ENCODE measurements around the gene DLGAP1.
A peak's percentile ranks its signal among the peaks of the same experiment; 100 is the strongest.
"Not testable (repeated sequence)": the region's sequence is repeated elsewhere in the genome, so short reads cannot be mapped to it uniquely, and the experiment has no call there.

Gene DLGAP1

DNA sequence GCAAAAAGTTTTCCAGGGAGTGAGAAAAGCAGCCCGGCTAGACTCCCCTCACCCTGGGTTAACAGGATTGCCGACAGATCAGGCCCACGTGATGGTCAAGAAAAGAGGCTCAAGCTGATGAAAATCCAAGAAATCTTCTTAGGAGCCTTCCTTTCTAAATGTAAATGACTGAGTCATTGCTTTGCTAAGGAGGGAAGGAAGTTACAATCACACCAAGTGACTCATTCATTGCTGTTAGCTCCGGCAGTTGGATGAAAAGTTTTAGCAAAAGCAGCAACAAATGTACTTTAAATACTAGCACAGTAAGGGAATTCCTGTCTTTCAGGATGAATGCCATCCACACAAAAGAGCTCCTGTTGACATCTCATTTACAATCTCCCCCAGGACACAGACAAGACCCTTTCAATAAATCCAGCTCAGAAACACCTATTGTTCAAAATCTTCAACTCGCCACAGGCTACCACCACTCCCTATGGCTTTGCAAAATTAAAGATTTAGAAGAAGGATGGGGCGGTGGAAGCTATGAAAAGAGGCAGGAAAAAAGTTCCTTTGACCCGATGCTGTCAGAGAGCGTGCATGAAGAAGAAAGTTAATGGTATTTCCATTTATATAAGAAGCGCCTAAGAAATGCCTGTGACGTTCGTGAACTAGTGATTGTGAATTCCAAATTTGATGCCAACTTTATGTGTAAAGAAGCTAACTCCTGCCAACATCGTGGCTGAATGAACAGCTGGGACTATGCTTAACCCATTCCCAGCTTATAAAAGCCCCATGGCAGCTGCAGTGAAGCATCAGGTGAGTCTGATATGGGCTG, 851.5 kb downstream of the DLGAP1 start:
- DNase-seq (ENCODE audit: low spot score): peak; percentile 66

DNA sequence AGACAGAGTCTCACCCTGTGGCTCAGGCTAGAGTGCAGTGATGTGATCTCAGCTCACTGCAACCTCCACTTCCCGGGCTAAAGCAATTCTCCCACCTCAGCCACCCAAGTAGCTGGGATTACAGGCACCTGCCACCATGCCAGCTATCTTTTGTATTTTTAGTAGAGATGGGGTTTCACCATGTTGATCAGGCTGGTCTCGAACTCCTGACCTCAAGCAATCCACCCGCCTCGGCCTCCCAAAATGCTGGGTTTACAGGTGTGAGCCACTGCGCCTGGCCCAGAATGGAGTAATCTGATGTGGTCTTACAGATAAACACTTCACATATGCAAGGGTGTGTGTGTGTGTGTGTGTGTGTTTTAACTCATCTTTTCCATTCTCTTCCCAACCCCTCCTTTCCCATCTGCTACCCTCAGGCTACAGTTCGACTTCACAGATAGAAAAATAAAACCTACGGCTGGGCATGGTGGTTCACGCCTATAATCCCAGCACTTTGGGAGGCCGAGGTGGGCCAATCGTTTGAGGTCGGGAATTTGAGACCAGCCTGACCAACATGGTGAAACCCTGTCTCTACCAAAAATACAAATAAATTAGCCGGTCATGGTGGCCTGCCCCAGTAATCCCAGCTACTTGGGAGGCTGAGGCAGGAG, 853.9 kb downstream of the DLGAP1 start:
- DNase-seq (ENCODE audit: low spot score): not testable (repeated sequence)

DNA sequence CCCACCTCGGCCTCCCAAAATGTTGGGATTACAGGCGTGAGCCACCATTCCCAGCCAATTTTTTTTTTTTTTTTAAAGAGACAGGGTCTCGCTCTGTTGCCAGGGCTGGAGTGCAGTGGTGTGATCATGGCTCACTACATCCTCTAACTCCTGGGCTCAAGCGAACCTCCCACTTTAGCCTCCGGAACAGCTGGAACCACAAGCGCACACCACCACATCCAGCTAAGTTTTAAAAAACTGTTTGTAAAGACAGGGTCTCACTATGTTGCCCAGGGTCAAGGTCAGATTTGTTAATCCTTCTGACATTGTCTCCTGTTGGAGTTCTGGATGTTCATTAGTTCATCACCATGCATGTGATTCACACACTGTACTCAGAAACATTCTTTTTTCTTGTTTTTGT, 855.2 kb downstream of the DLGAP1 start:
- no peak for DNase-seq (ENCODE audit: low spot score)

DNA sequence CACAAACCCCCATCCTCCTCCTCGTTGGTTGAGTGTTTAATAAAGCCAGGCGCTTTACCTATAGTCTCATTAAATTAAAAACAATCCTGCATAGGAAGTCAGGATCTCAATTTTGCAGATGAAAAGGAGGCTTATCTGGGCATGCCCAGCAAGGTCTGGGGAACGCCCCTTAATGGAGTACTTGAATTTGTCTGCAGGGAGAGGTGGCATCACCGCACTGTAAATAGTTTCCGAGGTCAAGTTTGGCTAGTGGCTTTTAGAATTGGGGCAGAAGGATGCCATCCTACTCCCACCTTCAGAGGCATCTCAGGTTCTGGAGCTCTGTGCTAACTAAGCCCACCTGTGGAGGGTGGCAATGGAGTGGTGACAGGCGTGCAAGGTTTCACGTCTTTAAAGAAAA, 855.9 kb downstream of the DLGAP1 start:
- no peak for DNase-seq (ENCODE audit: low spot score)

DNA sequence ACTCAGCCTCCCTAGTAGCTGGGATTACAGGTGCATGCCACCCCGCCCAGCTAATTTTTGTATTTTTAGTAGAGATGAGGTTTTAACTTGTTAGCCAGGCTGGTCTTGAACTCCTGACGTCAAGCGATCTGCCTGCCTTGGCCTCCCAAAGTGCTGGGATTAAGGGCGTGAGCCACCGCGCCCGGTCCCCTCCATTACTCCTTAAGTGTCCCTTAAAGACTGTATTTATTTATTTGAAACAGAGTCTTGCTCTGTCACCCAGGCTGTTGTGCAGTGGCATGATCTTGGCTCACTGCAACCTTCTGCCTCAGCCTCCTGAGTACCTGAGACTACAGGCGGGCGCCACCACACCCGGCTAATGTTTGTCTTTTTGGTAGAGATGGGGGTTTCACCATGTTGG, 856.5 kb downstream of the DLGAP1 start:
- no peak for DNase-seq (ENCODE audit: low spot score)

DNA sequence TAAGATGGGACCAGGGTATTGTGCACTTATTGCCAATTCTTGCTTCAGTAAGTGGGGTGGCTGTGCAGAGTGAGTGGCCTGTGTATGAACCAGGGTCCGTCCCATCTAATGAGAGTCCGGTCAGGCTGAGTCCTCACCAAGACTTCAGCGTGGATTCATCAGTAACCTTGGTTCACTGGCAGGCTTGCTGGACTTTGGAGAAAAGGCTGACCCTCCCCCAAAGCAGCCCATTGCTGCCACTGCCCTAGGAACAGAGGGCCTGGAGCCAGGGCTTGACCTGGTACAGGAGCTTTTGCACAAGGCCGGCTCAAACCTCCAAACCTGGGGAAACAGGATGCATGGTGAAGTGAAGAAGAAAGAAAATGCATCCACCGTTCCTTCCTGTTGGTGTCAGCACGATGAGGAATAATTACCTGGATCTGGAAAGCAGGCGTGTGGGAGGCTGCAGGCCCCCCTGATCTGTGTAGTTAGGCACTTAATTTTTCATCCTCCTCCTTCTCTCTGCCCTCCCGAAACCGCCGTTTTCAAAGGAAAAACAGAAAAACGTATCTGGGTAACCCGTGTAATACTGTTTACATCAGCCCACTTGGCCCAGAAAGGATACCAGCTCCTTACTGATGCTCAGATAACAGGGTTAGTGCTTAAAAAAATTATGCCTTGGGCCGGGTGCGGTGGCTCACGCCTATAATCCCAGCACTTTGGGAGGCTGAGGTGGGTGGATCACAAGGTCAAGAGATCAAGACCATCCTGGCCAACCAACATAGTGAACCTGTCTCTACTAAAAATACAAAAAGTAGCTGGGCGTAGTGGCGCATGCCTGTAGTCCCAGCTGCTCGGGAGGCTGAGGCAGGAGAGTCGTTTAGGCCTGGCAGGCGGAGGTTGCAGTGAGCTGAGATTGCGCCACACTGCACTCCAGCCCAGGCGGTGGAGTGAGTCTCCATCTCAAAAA, 857.4 kb downstream of the DLGAP1 start:
- no peak for DNase-seq (ENCODE audit: low spot score)

DNA sequence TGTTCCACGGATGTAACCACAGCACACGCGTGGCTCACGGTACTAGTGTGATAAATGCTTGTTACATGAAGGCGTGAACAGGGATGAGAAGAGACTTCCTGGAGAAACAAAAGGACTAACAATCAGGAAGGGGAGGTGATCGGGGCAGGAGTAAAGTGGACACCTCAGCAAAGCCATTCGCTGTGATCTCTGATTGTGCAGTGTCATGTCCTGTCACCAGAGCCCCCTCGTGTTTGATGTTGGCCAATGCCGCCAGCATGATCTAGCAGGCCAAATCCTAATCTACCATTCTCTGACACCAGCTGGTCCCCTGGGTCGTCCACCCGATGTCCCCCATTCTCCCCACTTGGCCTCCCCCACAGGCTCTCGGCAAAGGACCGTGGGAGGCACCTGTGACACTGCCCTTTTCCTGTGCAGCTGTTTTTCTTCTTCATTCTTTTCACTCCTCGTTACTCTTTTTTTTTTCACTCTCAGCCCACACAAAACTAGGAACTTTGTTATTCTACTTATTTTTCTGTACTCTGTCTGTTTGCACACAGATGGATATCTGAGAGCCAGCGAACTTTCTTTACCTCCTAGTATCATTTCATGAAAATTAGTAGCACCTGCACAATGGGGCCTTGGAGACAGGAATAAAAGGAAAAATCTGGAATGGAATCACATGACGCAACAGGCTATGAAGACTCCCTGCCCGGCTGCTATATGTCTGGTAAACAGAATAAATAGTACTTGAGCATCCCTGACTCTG, 858.3 kb downstream of the DLGAP1 start:
- DNase-seq (ENCODE audit: low spot score): no peak

DNA sequence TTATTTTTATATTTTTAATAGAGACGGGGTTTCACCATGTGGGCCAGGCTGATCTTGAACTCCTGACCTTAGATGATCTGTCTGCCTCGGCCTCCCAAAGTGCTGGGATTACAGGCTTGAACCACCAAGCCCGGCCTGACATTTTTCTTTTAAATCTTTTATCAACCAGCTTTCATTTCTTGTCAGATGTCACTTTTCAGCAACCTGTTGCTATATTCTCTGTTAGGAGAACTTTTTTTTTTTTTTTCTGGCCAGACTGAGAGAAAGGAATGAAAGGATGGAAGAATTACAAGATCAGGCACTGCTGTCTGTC, 858.8 kb downstream of the DLGAP1 start:
- DNase-seq (ENCODE audit: low spot score): no peak

DNA sequence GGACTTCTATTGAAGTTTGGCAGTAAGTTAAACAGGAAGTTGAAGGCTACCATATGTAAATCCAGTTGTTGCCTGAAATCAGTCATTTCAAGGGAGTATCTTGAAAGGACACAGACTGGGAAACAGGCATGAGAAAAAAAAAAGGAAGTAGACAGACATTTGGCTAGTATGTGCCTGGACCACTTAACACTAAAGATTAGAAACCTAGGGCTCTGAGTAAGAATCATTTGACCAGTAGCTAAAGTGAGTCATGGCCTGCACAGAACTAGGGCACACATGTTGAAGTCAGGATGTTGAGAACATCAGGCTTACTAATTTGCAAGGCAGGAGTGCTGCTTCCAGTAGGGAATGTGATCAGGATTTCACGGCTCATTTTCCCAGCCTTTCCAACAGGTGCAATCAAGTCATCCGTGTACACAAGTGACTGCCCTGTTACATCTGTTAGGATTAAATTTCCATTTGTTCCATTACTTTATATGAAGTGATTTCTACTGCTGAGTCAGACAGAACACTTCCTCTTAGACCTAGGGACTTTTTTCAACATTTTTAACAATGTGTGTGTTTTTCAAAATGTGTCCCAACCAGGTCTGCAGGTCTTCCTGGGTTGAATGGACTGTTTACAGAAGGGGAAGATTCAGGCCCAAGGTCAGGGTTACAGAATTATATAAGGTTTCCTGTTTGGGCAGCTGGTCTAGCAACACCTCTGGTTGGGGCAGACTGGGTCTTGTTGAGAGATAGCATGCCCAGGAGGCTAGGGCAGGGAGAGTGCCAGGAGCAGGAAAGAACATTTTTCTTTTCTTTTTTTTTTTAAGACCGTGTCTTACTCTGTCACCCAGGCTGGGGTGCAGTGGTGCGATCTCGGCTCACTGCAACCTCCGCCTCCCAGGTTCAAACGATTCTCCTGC, 859.5 kb downstream of the DLGAP1 start:
- peak; percentile 69 for DNase-seq (ENCODE audit: low spot score)

DNA sequence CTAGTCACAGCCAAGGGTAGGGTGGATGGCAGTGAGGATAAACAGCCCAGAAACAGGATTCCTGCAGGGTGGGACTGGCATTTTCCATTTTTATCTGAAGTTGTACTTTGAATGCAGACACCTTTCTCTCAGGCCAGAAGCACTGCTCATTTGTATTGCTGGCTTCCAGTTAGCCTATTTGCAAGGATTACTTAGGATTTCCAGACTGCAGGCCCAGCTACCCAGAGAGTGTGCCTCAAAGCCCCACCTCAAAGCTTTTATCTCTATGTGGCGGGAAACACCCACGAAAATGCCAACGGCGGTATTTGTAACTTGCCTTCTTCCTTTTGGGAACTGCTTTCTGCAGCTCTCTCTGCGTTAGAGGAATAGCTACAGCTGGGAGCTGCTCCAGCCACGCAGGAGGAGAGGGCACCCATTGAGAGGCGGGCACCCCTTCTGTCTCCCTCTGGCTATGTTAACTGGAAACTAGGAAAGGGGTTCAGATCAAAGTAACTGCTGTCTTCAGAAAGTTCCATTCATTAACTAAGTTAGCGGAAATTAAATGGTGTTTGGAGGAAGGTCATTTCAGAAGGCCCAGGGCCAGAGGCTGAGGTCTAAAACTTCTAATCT, 860.2 kb downstream of the DLGAP1 start:
- DNase-seq (ENCODE audit: low spot score): no peak

DNA sequence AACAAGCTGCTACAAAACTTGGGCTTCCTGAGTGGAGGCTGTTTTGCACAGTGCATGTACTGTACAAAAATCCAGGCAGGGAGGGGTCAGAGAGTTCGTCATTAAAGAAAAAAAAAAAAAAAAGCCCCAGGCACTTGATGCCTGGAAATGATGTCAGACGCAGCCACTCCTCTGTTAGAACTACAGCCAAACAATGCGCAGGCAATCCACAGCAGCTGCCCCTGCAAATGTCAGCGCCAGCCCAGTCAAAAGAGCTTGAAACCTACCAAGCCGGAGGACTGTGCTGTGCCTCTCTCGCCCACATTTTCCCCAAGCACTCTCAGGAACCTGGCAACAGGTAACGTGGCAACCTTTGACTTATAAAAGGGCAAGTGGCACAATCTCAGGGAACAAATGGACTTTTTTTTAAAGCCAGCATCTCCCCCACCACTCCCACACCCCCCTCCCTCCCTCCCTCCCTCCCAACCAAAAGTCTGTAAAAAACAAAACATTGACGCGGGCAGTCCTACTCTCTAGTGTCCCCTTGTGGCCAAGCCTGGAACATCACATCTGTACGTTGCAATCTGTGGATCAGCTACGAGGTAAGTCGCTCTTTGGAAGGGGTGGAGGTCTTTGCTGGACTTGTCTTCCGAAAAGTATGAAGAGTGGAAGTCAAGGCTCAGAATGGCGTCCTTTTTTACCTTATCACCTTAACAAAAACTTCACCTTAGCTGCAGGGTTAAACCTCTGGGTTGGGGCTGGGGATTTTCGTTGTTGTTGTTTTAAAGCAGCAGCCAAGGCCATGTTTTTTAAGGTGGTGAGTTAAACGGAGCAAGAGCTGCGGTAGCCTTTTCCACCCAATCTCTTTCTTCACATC, 861.0 kb downstream of the DLGAP1 start:
- peak; percentile 90 for DNase-seq (ENCODE audit: low spot score)

DNA sequence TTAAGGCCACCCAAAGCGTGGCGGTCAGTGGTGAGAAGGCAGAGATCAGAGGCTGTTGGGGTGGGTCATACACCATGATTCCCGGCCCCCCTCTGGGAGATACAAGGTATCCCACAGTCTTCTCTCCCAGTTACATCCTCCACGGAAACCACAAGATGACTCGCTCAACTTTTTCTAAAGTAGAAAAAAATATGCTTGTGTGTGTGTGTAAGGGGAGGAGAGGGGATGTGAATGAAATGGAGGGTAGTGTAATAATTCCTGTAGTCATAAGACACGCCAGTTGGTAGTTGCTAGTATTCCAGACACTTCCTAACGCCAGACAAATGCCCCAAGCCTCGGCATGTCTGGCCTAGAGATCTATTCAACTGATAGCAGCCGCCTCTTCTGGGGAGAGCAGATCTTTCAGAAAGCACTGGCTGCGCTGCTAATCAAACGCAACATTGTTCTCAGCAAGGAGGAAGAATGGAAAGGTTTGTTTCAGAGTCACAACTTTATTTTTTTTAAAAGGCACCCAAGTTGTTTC, 861.7 kb downstream of the DLGAP1 start:
- peak; percentile 58 for DNase-seq (ENCODE audit: low spot score)

DNA sequence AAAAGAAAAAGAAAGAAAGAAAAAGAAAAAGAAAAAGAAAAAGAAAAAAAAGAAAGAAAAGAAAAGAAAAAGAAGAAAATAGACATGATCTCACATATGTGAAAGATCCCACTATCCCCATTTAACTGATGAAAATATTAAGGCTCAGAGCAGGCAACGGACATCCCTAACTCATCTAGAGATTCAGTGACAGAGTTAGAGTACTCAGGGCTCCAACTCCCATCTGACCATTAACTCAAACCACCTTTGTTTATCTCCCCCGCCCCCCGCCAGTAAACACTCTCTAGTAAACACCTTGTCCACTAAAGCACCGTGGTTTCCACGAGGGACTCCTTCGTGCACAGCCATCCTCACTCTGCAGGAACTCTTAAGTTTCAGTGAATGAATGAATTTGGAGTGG, 862.2 kb downstream of the DLGAP1 start:
- no peak for DNase-seq (ENCODE audit: low spot score)

DNA sequence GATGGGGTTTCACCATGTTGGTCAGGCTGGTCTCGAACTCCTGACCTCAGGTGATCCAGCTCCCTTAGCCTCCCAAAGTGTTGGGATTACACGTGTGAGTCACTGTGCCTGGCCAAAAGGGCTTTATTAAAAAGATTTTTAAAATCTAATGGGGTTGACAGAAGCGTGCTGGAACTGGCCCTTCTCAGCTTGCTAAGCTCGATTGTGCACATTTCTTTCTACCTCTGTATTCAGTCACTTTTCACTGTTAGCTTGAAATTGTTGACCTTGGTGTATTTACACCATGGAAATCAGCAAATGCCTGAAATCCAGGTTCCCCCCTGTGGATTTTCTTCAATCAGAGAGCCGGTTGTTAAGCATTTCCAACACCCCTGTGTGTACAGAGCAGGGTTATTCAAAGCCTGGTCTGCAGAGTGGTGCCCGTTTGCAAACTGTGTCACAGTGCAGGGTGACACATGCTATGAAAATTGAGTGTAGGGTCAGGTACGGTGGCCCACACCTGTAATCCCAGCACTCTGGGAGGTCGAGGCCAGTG, 864.9 kb downstream of the DLGAP1 start:
- no peak for DNase-seq (ENCODE audit: low spot score)

DNA sequence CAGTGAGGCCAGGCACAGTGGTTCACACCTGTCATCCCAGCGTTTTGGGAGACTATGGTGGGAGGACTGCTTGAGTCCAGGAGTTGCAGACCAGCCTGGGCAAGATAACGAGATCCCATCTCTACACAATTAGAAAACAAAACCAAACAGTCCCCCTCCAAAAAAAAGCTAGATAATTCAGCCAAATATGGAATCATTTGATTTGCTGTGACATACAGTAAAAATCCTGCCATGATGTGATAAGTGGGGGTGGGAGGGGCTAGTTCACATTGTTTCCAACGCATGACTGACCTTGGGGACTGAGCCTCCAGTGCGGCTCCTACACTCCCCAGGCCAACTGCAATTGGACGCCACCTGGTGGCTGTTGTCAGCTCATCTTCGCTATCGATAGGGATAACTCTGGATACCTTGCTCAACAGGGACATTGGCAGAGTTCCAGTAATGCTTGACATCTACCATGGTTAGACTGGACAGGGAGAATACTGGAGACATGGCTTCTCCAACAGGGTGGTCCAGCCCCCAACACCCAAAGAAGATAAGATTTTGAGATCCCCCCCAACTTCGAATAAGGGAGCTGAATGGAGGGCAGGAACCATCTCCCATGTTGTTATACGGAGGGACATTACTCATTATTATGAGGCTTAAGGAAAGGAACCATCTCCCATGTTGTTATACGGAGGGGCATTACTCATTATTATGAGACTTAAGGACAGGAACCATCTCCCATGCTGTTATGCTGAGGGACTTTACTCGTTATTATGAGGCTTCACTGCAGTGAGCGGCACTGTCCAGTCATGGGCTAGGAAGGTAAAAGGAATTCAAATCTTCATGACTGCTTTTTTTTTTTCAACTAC, 869.2 kb downstream of the DLGAP1 start:
- peak; percentile 82 for DNase-seq (ENCODE audit: low spot score)

DNA sequence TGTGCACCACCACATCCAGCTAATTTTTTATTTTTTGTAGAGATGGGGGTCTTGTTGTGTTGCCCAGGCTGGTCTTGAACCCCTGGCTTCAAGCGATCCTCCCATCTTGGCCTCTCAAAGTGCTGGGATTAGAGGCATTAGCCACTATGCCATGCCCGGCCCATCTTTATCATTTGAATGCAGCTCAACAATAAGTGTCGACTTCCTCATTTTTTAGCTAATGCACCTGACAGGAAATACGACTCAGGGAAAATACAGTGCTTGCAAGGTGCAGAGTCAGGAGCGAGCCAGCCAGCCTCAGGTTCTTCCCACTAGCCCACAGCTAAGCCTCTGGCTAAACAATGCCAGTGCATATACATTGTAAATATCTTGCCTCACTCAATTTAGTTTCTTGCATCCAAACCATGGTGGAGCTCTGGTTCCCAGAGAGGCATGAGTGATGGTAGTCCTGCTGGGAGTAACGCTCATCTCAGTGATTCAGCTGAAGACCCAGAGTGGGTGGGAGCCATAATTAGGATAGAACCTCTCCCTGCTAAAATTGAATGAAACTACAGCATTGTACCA, 870.1 kb downstream of the DLGAP1 start:
- no peak for DNase-seq (ENCODE audit: low spot score)

DNA sequence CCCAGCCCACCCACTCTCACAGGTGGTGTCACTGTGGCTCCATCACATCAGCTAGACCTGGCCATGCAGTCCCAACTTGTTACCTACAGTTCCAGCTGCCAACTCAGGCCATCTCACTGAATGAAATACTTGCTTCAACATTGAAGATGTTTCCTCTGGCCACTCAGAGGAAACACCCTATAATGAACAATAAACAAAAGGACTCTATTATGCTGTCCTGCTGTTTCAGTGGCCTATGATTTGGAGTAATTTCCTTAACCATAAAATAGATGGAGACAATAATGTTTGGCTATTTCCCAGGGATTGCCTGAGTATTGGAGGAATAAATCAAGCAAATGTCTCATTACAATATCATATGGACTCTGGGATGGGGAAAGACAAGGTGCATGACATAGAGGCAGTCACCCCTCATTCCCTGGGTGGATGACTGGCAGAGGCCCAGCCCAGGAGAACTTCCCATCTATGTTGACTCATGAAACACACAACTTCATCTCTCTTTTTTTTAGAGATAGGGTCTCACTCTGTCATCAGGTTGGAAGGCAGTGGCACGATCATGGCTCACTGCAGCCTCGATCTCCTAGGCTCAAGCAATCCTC, 870.7 kb downstream of the DLGAP1 start:
- DNase-seq (ENCODE audit: low spot score): no peak
